AG20443 (cell line): ENCODE data around the gene DEUP1.

ENCODE experiments used
- DNase-seq: peaks from one replicate; pipeline ENCODE4 v3.0.0; 2012; ENCODE audit warnings: low spot score, mixed read lengths

The DEUP1 gene

DNA sequence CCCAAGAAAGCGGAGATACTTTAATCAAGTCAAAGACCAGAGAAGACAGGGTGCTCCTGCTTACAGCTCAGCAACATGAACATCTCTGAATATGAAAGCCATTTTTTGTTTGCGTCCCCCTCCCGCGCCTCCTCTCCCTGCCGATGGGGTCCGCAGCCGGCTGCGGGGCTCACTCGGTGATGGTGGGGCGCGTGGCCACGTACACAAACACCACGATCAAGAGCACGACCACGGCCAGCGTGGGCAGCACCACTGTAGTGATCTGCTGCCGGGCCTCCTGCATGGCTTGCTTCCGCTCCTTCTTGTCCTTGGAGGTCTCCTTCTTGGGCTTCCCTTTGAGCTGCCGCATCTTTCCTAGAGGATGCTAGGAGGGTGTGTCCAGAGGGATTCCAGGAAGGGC is 148.3 kb downstream of the DEUP1 start:
- DNase-seq = no peak

DNA sequence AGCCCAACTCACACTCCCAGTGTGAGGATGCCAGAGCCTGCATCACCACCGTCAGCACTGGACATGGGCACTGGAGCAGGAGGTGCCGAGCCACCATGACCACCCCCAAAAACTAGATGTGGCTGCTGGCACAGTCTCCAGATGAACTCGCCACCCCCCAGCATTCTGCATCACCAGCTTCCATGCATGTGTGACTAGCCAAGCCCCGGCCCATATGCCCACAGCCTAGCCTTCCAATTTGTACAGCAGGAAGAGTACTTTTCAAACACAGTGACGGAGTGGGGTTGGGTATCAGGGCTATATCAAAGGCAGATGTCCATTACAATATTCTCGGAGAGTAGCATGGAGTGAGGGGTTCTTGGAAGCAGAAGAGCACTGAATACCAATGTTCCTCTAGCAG is 149.7 kb downstream of the DEUP1 start:
- DNase-seq = no peak

DNA sequence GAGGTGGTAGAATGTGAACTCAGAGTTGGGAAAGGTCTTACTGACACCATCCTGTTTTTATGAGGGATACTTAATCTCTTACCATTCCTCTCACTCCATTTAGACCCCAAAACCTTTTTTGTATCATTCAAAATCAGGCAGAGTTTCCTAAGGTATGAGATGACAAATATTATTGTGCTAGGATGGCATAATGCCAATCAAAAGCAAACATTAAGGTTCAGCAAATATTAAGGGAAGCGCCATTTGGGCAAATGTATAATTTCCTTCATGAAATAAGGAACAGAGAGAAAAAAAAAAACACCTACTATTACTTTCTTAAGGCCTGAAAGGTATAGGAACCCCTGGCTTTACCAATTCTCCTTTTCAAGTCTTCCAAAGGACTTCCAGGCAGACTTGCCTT is 150.2 kb downstream of the DEUP1 start:
- DNase-seq = no peak

DNA sequence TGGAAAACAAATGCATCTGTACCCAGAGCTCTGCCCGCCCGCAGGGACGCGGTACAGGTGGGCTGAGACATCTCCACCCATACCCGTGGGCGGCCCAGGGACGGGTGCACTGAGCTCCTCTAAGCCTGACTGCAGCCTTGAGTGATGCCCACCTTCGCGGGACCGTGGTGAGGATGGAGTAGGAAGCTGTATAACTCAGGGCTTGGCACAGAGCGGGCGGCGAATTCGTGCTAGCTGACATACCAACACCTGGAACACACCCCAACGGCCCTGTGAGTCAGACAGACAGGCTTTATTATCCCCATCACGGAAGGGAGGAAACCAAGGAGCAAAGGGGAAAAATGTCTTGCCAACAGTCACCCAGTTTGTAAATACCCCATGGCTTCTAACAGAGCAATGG is 150.7 kb downstream of the DEUP1 start:
- DNase-seq = no peak

DNA sequence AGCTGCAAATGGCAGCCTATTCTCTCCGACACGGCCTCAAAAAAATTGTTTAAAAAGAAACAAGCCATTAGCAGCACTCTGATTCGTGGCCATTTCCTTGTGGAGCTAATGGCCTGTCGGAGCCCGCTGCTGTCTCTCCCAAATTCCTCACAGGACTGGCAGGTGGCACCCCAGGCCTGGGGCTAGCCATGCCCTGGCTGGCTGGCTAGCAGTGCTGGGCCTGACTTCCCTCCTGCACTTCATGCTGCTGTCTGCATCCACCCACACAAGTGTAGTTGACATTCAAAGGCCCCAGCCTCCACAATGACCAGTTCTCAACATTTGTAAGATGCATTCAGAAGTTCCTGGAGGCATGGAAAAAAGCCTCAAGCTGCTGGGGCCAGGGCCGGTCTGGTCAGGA is 151.2 kb downstream of the DEUP1 start:
- DNase-seq = no peak

DNA sequence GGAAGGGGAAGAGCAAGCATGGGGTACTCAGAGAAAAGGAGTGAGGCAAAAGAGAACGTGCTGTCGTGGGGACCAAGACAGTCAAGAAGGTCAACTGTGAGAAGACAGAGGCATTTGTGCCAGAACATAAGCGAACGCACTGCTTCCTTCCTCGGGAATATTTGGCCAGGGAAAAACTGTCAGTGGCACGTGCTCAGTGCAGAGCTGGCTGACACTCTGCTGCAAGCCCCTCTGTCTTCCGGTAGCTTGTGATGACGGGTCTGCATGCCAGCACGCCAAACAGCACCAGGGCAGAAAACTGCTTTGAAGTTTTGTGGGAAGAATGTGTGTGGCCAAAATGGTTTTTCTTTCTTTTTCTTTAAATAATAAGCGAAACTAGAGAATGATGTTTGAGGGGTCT is 152.0 kb downstream of the DEUP1 start:
- no peak for DNase-seq

DNA sequence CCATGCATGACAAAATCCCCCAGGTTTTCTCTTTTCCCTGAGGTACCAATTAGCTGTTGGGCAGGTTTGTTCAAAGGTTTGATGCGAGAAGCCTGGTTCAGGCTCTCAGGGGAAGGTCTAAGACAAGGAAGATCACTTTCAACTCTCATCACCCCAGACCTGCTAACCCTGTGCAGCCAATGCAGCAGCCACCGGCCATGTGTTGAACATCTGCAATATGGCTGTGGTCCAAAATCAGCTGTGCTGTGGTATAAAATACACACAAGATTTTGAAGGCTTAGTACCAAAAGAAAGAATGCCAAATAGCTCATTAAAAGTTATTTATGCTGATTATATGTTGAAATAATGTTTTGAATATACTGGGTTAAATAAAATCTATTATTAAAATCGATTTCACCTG is 154.2 kb downstream of the DEUP1 start:
- peak; percentile 72 for DNase-seq

DNA sequence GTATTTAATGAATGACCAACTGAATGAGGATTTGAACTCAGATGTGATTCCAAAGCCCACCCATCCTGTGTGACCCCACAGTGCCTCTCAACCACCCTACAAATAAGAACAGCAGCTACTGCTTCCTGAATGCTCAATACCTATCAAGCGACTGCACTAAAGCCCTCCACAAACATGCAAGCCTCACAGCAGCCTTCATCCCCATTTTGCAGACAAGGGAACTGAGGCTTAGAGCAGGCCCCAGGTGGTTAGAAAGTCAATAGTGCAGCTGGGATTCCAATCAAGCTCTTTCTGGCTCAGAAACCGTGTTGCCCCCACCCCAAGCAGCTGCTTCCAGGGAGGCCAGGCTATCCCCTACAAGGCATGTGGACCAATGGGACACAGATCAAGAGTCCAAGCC is 155.4 kb downstream of the DEUP1 start:
- no peak for DNase-seq

DNA sequence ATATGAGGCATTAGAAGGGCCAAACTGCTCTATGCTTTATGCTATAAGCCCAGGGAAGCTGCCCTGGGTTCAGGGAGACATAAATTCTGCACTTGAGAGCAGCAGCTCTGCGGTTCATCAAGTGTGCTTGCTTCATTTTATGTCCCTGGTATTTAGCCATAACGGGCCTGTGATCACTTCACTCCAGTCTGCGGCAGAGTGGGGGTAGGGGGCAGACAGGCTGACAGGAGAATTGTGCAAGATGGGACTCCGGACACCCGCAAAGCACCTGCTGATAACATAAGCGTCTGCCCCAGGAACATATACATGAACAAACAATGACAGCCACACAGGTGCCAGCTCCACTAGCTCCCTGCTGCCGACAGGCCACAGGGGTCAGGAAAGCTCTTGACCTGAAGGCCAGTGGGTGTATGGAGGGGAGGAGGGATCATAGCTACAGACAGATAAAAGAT is 156.5 kb downstream of the DEUP1 start:
- no peak for DNase-seq
